ENCODE data around the gene SH3RF3.

DNA sequence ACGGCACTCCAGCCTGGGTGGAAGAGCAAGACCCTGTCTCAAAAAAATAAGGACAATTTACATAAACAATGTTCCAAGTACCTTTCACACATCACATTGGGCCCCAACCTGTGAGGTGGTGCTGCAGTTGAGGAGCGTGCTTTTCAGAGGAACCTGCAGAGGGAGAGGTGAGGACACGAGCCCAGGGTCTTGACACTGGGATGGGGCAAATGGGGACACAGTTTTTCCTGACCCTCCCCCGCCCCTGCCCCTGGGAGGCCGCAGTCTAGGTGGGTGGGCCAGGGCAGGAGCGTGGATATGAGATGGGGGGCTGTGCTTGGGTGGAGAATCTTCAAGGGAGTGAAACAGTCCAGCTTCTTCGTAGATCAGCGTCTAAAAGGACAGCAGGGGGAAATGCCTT is 371.9 kb downstream of the SH3RF3 start:
- TF ChIP-seq CTCF (IDR thresholded peaks at IDR 0.05): no peak
- TF ChIP-seq POLR2A (IDR thresholded peaks at IDR 0.05): no peak
- no peak for TF ChIP-seq POLR2AphosphoS5 (IDR thresholded peaks at IDR 0.05)
- no peak for TF ChIP-seq EP300 (IDR thresholded peaks at IDR 0.05)
